ENCODE data around the gene EMP2.

Gene EMP2

DNA sequence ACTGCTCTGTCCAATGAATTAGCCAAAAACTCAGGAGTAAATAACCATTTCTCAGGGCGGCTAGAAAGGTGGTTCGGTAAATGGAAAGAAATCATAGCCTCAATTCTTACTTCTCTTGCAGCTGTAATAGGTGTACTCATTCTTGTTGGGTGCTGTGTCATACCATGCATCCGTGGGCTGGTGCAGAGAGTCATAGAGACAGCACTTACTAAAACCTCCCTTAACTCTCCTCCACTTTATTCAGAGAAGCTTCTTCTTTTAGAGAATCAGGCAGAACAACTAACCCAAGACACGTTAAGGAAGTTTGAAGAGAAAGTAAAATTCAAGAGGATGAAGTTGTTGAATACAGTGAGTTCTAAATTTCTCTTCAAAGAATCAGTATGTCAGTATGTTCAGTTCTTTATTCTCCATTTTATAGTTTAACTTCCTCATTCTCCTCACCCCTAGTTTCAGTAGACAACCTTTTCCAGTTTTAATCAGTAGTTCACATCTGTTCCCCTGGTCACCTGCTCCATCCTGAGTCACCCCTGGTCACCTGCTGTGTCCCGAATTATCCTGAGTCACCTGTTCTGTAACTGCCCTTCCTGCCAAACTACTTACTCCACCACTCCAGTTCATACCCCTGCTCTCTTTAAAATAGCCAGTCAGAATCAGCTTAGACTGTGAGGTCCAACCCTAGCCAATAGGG is 85.9 kb downstream of the EMP2 start:
- TF ChIP-seq OSR1 (CRISPR knock-in tag; IDR thresholded peaks at IDR 0.05) (no peak), SNAI2 (CRISPR knock-in tag; IDR thresholded peaks at IDR 0.05) (no peak), BACH2 (CRISPR knock-in tag; IDR thresholded peaks at IDR 0.05; ENCODE audit: borderline replicate concordance) (no peak), CSDC2 (CRISPR knock-in tag; IDR thresholded peaks at IDR 0.05) (no peak)

DNA sequence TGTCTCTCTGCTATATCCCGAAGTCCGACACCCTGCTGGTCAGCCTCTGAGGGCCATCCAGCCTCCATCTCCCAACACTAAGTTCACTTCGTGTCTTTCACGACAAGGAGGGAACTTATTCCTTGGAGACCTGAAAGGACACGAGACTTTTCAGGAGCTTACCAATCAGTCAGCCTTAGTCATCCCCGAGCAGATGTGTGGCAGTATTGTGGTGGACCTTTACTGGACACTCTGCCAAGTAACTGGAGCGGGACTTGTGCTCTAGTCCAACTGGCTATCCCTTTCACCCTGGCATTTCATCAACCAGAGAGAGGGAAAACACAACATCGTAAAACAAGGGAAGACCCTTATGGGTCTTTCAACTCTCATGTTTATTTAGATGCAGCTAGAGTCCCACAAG is 87.1 kb downstream of the EMP2 start:
- TF ChIP-seq ZC3H10 (CRISPR knock-in tag; IDR thresholded peaks at IDR 0.05) (no peak), RARB (CRISPR knock-in tag; IDR thresholded peaks at IDR 0.05) (no peak), ZNF8 (CRISPR knock-in tag; IDR thresholded peaks at IDR 0.05) (no peak), ZFP3 (CRISPR knock-in tag; IDR thresholded peaks at IDR 0.05) (no peak), GLIS3 (CRISPR knock-in tag; IDR thresholded peaks at IDR 0.05) (no peak), TOX (CRISPR knock-in tag; IDR thresholded peaks at IDR 0.05; ENCODE audit: borderline replicate concordance) (no peak), ZNF565 (CRISPR knock-in tag; conservative IDR thresholded peaks at IDR 0.05; ENCODE audit: low read depth) (no peak)
- TF ChIP-seq, protein P1, sequence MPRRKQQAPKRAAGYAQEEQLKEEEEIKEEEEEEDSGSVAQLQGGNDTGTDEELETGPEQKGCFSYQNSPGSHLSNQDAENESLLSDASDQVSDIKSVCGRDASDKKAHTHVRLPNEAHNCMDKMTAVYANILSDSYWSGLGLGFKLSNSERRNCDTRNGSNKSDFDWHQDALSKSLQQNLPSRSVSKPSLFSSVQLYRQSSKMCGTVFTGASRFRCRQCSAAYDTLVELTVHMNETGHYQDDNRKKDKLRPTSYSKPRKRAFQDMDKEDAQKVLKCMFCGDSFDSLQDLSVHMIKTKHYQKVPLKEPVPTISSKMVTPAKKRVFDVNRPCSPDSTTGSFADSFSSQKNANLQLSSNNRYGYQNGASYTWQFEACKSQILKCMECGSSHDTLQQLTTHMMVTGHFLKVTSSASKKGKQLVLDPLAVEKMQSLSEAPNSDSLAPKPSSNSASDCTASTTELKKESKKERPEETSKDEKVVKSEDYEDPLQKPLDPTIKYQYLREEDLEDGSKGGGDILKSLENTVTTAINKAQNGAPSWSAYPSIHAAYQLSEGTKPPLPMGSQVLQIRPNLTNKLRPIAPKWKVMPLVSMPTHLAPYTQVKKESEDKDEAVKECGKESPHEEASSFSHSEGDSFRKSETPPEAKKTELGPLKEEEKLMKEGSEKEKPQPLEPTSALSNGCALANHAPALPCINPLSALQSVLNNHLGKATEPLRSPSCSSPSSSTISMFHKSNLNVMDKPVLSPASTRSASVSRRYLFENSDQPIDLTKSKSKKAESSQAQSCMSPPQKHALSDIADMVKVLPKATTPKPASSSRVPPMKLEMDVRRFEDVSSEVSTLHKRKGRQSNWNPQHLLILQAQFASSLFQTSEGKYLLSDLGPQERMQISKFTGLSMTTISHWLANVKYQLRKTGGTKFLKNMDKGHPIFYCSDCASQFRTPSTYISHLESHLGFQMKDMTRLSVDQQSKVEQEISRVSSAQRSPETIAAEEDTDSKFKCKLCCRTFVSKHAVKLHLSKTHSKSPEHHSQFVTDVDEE (CRISPR knock-in tag; IDR thresholded peaks at IDR 0.05) = no peak

More for the DNA sequence above, 85.9 kb downstream of the EMP2 start:
- ATAC-seq = no peak

DNA sequence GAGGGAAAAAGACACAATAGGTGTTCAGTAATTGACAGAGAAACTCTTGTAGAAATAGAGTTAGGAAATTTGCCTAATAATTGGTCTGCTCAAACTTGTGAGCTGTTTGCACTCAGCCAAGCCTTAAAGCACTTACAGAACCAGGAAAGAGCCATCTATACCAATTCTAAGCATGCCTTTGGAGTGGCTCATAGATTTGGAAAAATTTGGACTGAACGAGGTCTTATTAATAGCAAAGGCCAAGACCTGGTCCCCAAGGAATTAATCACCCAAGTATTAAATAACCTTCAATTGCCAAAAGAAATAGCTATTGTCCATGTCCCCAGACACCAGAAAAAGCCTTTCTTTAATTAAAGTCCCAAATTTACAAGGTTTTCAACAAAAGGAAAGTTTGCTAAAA is 90.3 kb downstream of the EMP2 start:
- no peak for ATAC-seq

More for the DNA sequence above, 87.1 kb downstream of the EMP2 start:
- no peak for ATAC-seq

More for the DNA sequence above, 90.3 kb downstream of the EMP2 start:
- TF ChIP-seq, protein P2, sequence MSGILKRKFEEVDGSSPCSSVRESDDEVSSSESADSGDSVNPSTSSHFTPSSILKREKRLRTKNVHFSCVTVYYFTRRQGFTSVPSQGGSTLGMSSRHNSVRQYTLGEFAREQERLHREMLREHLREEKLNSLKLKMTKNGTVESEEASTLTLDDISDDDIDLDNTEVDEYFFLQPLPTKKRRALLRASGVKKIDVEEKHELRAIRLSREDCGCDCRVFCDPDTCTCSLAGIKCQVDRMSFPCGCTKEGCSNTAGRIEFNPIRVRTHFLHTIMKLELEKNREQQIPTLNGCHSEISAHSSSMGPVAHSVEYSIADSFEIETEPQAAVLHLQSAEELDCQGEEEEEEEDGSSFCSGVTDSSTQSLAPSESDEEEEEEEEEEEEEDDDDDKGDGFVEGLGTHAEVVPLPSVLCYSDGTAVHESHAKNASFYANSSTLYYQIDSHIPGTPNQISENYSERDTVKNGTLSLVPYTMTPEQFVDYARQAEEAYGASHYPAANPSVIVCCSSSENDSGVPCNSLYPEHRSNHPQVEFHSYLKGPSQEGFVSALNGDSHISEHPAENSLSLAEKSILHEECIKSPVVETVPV (CRISPR knock-in tag; IDR thresholded peaks at IDR 0.05) = no peak
- TF ChIP-seq ZNF70 (CRISPR knock-in tag; IDR thresholded peaks at IDR 0.05) (no peak), ZC3H10 (CRISPR knock-in tag; IDR thresholded peaks at IDR 0.05) (no peak), CSDC2 (CRISPR knock-in tag; IDR thresholded peaks at IDR 0.05) (no peak), ZFP3 (CRISPR knock-in tag; IDR thresholded peaks at IDR 0.05) (no peak), TOX (CRISPR knock-in tag; IDR thresholded peaks at IDR 0.05; ENCODE audit: borderline replicate concordance) (no peak), OSR1 (CRISPR knock-in tag; IDR thresholded peaks at IDR 0.05) (no peak), GLIS3 (CRISPR knock-in tag; IDR thresholded peaks at IDR 0.05) (no peak), SNAI2 (CRISPR knock-in tag; IDR thresholded peaks at IDR 0.05) (no peak), TCF4 (CRISPR knock-in tag; IDR thresholded peaks at IDR 0.05; ENCODE audit: borderline replicate concordance) (no peak), ESRRG (CRISPR knock-in tag; IDR thresholded peaks at IDR 0.05) (no peak), BACH2 (CRISPR knock-in tag; IDR thresholded peaks at IDR 0.05; ENCODE audit: borderline replicate concordance) (no peak), ZNF8 (CRISPR knock-in tag; IDR thresholded peaks at IDR 0.05) (no peak), ZFP30 (CRISPR knock-in tag; IDR thresholded peaks at IDR 0.05) (no peak), ZNF565 (CRISPR knock-in tag; conservative IDR thresholded peaks at IDR 0.05; ENCODE audit: low read depth) (no peak), ARNTL (CRISPR knock-in tag; IDR thresholded peaks at IDR 0.05; ENCODE audit: borderline replicate concordance, low read depth) (no peak), ISL1 (CRISPR knock-in tag; IDR thresholded peaks at IDR 0.05) (no peak)
- TF ChIP-seq, protein P1 (CRISPR knock-in tag; IDR thresholded peaks at IDR 0.05) = no peak
- TF ChIP-seq, protein P3, sequence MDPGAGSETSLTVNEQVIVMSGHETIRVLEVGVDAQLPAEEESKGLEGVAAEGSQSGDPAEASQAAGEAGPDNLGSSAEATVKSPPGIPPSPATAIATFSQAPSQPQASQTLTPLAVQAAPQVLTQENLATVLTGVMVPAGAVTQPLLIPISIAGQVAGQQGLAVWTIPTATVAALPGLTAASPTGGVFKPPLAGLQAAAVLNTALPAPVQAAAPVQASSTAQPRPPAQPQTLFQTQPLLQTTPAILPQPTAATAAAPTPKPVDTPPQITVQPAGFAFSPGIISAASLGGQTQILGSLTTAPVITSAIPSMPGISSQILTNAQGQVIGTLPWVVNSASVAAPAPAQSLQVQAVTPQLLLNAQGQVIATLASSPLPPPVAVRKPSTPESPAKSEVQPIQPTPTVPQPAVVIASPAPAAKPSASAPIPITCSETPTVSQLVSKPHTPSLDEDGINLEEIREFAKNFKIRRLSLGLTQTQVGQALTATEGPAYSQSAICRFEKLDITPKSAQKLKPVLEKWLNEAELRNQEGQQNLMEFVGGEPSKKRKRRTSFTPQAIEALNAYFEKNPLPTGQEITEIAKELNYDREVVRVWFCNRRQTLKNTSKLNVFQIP (CRISPR knock-in tag; IDR thresholded peaks at IDR 0.05; ENCODE audit: borderline replicate concordance, low read depth) = no peak

Data from SK-N-SH treated with all-trans-retinoic acid at 6 μM for 48 hours (cell line).